ENCODE results near the gene TIMM8A. TPM values are rescaled to one million over a fixed set of nuclear protein-coding genes. Genes with fewer than 3 reads are reported as not detected.
A peak's percentile ranks its signal among the peaks of the same experiment; 100 is the strongest.

Gene TIMM8A
- total and polyA plus RNA-seq, 2 of the 13 experiments (the other 11 are each of a cell fraction or from before 2014, with no cell fraction given) = 6.1 to 25.5 TPM

GRCh38 chrX:101347859-101348451 lies 587 bp downstream of the TIMM8A start (continued):
- TF ChIP-seq KDM5A (IDR thresholded peaks at IDR 0.05; ENCODE audit: borderline replicate concordance, low read length) = 0 out of 2 replicates have a peak, but pooled peaks have one; percentile 21
- TF ChIP-seq TBX2 (CRISPR knock-in tag; IDR thresholded peaks at IDR 0.05; ENCODE audit: borderline replicate concordance) = no peak
- TF ChIP-seq PPARG (CRISPR knock-in tag; conservative IDR thresholded peaks at IDR 0.05) = no peak
- TF ChIP-seq ZNF576 (CRISPR knock-in tag; IDR thresholded peaks at IDR 0.05) = no peak
- no peak for TF ChIP-seq ZNF547 (CRISPR knock-in tag; IDR thresholded peaks at IDR 0.05)
- no peak for TF ChIP-seq ZNF292 (CRISPR knock-in tag; IDR thresholded peaks at IDR 0.05; ENCODE audit: borderline replicate concordance, low read depth)
- TF ChIP-seq ZNF230 (CRISPR knock-in tag; IDR thresholded peaks at IDR 0.05) = no peak
- no peak for TF ChIP-seq CBX2 (IDR thresholded peaks at IDR 0.05; ENCODE audit: low read depth, low read length)
- TF ChIP-seq CBX2 (CRISPR knock-in tag; IDR thresholded peaks at IDR 0.05; ENCODE audit: low read depth) = no peak
- no peak for TF ChIP-seq PRDM10 (CRISPR knock-in tag; IDR thresholded peaks at IDR 0.05; ENCODE audit: low read depth)
- TF ChIP-seq PHB2 (IDR thresholded peaks at IDR 0.05; ENCODE audit: partially characterized antibody) = no peak
- no peak for TF ChIP-seq SRSF4 (IDR thresholded peaks at IDR 0.05; ENCODE audit: low read depth, low read length, poor library complexity, severe bottlenecking)
- no peak for TF ChIP-seq NR2C2 (CRISPR knock-in tag; IDR thresholded peaks at IDR 0.05; ENCODE audit: borderline replicate concordance)
- TF ChIP-seq POLR2G (IDR thresholded peaks at IDR 0.05; ENCODE audit: low read depth, low read length) = no peak
- no peak for TF ChIP-seq IRF1 (CRISPR knock-in tag; IDR thresholded peaks at IDR 0.05; ENCODE audit: low read depth)
- TF ChIP-seq KDM3A (CRISPR knock-in tag; IDR thresholded peaks at IDR 0.05; ENCODE audit: low read depth) = no peak
- TF ChIP-seq NFE2 (CRISPR knock-in tag; IDR thresholded peaks at IDR 0.05) = no peak
- TF ChIP-seq ZNF609 (CRISPR knock-in tag; IDR thresholded peaks at IDR 0.05; ENCODE audit: borderline replicate concordance) = no peak
- no peak for TF ChIP-seq KLF9 (CRISPR knock-in tag; IDR thresholded peaks at IDR 0.05; ENCODE audit: low read depth)
- no peak for TF ChIP-seq MBNL3 (CRISPR knock-in tag; conservative IDR thresholded peaks at IDR 0.05)

Measured in HepG2 (cell line).